ENCODE measurements around the gene XBP1.
"Not testable (repeated sequence)": the region's sequence is repeated elsewhere in the genome, so short reads cannot be mapped to it uniquely, and the experiment has no call there.

The XBP1 gene

DNA sequence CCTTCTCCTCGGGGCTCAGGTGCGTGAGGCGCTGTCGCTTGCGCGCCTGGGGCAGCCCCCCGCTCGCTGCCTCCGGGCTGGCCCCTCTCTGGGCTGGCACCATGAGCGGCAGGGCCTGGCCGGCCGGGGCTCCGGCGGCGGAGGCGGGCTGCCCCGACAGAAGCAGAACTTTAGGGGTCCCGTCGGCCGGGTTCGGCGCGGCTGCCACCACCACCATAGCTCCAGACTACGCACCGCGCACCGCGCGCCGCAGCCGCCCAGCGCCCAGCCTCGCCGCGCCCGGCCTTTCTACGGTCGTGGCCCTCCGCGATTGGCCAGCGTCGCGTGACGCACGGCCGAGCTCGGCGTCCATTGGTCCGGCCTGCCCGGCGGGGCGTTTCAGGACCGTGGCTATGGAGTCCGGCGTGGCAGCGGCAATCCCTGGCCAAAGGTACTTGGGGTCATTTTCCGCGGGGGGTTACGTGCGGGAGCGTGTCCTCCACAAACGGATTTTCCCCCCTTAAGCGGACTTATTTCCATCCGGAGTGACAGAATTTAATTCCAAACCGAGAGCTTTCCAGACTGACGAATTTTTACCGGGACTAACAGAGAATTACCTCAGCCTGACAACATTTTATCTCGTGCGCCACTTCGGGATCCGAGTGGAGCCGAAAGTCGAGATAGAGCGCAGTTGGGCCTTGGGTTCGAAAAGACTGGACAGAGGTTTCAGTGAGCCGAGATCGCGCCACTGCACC is at the start of gene XBP1:
Gene XBP1 (minus strand): TSS at position 262 of the 734 bp plus-strand sequence.
- peak; percentile 70 to 86 for DNase-seq (ENCODE audit: low read depth in 2 of 2)

DNA sequence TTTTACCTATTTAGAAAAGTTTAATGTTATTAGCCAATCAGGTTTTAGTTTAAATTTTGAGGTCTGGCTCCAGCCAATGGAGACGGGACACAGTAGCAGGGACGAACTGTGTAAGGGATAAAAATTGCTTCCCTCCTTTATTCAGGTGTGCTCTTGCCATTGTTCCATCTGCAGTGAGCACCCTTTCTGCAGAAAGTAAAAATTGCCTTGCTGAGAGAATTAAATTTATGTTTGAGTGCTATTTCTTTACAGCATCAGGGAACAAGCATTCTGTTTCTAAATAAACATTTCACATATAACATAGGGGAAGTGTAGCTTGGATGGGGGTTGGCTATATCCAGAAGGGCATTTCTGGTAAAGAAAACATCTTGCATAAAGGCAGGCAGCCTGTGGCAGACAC is 46.6 kb upstream of the XBP1 start:
- no peak for DNase-seq (ENCODE audit: low read depth in 2 of 2)

DNA sequence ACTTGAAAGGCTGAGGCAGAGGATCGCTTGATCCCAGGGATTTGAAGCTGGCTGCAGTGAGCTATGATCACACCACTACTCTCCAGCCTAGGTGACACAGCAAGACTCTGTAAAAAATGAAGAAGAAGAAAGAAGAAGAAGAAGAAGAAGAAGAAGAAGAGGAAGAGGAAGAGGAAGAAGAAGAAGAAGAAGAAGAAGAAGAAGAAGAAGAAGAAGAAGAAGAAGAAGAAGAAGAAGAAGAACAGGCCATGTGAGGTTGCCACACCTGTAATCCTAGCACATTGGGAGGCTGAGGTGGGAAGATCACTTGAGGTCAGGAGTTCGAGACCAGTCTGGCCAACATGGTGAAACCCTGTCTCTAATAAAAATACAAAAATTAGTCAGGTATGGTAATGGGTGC is 43.9 kb upstream of the XBP1 start:
- DNase-seq (ENCODE audit: low read depth in 2 of 2) = not testable (repeated sequence)

DNA sequence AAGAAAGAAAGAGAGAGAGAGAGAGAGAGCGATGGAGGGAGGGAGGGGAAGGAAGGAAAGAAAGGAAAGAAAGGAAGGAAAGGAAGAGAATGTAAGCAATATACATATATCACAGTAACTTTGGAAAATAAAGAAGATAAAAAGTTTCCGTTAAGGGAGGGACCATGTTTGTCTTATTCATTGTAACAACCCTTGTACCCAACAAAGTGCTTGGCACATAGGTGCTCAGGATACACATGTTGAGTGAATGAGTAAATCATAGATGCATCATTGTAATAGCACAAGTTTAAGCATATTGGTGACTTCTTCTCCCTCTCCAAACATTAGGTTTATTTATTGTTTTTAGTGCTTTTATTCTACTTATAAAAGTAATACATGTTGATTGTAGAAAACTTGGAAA is 43.3 kb upstream of the XBP1 start:
- no peak for DNase-seq (ENCODE audit: low read depth in 2 of 2)

DNA sequence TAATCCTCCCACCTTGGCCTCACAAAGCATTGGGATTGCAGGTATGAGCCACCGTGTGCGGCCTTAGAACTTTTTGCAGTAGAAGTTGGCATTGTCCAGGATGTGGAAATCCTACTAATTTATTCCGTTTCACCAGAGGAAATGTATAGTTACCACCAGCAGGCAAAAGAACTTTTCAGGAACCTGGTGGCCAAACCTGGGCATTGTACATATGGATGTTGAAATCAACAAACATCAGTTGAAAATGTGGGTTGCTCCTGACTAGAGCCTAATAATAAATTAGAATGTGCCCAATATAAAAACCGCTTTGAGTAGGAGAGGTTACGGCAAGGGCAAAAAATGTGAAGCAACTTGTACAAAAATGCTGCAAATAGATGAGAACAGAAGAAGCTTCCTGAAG is 40.7 kb upstream of the XBP1 start:
- DNase-seq (ENCODE audit: low read depth in 2 of 2) = no peak

DNA sequence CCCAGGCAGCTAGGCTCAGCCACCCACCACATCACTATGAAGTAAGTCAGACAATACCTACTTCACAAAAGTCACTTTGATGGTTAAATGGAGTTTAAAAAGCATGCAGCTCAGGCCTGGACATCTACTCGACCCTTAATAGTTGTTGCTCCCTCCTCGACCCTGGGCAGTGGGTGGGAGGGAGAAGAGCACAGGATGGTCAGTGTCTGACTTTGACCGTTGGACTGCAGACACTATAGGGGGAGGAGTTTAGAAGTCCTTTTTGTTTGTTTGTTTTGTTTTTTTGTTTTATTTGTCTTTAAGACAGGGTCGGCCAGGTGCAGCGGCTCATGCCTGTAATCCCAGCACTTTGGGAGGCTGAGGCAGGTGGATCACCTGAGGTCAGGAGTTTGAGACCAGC is 38.6 kb upstream of the XBP1 start:
- no peak for DNase-seq (ENCODE audit: low read depth in 2 of 2)

DNA sequence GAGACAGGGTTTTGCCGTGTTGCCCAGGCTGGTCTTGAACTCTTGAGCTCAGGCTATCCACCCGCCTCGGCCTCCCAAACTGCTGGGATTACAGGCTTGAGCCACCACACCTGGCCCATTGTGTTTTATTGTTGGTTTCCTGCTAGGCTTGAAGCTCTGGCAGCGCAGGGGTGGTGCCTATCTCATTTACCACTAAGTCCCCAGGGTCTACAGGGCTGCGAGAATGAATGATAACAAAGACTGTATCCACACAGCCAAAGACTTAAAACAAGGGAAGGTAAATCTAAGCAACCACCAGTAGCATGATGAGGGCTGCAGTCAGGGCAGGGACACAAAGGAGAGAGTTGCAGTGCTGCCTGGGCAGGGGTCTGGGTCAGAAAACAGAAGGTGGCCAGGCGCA is 37.3 kb upstream of the XBP1 start:
- no peak for DNase-seq (ENCODE audit: low read depth in 2 of 2)

DNA sequence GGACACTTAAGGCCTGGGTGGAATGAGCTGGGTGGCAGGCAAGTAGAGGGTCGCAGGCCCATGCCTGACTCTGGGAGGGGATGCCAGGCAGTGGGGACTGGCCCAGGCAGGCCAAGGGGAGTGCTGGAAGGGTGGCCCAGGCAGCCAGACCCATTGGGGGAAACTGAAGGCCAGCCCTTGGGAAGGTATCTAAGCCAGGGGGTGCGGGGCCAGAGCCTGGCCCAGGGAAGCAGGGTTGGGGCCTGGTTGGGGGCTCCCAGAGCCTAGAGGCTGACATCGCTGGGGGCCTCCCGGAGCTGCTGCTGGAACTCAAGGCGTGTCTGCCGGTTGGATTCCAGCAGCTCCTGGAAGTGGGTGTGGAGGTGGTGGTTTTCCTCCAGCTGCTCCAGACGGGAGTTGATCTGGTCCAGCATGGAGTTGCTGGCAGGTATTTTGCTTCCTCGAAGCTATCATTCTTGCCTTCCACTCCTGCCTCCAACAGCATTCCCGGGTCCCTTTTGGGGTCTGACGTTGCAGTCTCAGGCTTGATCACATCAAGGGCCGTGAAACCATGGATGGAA is 35.3 kb upstream of the XBP1 start:
- DNase-seq (ENCODE audit: low read depth in 2 of 2) = no peak

DNA sequence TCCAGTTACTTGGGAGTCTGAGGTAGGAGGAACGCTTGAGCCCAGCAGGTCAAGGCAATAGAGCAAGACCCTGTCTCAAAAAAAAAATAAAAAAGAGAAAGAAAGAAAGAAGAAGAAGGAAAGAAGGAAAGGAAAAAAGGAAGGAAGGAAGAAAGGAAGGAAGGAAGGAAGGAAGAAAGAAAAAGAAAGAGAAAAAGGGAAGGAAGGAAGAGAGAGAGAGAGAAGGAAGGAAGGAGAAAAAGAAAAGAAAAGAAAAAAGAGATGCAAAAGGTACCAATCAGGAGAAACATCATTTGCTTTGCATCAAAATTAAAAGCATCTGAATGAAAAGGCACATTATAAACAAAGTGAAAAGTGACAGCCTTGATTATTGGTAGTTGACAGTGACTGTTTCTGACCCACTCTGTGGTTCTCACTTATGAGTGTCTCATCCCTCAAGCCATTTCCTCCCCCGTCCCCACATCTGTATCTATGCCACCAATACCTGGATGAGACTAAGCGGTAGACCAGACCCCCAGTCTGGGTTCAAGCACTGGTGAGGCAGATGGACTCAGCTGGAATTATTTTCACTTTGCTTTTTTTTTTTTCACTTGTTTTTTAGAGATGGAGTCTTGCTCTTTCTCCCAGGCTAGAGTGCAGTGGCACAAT is 33.0 kb upstream of the XBP1 start:
- DNase-seq (ENCODE audit: low read depth in 2 of 2) = no peak

DNA sequence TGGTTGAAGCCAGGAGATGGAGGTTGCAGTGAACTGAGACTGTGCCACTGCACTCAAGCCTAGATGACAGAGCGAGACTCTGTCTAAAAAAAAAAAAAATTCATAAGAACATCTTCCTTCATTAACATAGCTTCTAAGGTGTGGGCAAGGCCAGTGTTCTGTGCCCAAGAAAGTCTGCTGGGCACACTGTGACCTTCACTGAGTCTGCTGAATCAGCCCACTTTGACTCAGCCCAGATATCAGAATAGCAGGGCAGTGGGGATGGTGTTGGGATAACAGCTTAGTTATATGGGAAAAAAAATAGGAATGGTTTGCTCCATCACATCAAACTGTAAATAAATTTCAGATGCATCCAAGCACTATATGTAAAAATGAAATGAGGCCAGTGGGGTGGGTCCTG is 32.4 kb upstream of the XBP1 start:
- DNase-seq (ENCODE audit: low read depth in 2 of 2) = no peak

DNA sequence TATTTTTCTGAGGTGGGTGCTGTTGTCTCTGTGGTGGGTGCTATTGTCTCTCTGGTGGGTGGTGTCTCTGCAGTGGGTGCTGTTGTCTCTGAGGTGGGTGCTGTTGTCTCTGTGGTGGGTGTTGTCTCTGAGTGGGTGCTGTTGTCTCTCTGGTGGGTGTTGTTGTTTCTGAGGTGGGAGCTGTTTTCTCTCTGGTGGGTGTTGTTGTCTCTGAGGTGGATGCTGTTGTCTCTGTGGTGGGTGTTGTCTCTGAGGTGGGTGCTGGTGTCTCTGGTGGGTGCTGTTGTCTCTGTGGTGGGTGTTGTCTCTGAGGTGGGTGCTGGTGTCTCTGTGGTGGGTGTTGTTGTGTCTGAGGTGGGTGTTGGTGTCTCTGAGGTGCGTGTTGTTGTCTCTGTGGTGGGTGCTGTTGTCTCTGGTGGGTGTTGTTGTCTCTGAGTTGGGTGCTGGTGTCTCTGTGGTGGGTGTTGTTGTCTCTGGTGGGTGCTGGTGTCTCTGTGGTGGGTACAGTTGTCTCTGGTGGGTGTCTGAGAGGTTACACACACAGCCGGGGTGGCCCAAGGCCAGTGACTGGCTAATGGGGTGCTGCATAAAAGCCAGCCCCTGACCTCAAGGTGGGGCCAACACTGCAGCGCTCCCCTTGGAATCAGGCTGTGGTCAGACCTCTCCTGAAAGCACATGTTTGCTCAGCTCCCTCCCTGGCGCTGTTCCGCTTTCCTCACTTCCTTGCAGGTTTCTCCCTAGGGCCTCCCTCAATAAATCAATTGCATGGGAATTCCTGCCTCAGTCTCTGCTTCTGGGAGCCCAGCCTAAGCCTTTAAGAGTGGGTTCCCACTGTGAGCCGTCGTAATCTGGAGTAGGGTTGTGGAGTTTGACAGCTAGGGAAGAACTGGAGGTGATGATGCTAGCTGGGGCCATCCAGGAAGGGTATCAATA is 31.0 kb upstream of the XBP1 start:
- no peak for DNase-seq (ENCODE audit: low read depth in 2 of 2)

DNA sequence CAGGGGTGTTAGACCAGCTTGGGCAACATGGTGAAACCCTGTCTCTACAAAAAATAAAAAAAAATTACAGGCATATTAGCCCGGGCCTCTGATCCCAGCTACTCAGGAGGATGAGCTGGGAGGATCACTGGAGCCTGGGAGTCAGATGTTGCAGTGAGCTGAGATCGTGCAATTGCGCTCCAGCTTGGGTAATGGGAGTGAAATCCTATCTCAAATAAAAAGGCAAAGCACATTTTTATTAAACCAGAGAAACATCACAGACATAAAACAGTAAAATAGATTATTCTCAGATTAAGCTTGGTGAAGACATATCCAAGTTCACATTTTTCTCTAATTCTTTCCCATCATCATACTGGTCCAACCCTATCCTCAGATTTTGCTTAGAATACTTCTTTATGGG is 30.1 kb upstream of the XBP1 start:
- DNase-seq (ENCODE audit: low read depth in 2 of 2) = no peak

DNA sequence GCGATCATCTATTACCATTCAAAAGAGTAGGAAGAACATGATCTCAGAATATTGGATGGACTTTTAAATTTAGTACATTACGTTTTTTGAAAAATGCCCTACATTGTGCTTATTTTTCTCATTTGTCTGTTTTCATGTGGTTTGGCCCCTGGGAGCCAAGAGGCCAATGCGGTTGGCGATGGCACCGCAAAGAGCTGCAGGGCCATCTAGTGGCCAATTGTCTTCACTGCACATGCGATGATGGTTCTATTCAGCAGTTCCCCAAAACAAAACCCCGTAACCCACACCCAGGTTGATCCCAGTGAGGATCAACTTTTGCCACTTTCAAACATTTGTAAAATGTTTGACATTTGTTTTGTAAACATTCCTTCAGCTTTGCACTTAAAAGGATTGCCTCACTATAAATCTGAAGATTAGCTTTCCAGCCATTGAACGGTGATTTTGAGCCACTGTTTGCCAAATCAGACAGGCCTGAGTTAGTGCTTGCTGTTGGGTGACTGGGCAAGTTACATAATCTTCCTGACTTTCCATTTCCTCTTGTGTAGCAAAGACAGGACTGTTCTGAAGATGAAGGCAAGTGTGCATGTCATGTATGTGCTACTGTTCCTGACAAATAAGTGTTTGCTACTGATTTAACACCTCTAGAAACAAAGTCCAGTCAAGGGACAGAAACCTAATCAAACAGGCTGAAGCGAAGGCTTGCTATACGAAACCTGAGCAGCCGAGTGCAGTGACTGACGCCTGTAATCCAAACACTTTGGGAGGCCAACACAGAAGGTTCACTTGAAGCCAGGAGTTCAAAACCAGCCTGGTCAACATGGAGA is 29.2 kb upstream of the XBP1 start:
- DNase-seq (ENCODE audit: low read depth in 2 of 2) = peak; percentile 55 to 60

DNA sequence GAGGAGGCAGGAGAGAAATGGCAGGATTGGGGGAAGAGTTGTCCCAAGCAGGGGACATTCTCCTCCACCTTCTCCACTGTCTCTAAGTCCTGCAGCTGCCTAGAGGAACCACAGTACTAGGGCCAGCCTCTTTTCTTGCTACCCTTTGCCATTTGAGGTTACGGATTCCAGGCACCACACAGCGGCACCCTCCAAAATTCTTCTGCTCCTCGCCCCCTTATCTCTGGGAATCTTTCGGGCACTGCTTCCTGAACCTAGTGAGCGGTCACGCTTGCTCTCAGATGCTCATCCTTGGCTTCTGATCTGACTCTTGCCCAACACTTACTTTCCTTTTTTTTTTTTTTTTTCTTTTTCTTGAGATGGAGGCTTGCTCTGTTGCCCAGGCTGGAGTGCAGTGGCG is 26.6 kb upstream of the XBP1 start:
- DNase-seq (ENCODE audit: low read depth in 2 of 2) = no peak

DNA sequence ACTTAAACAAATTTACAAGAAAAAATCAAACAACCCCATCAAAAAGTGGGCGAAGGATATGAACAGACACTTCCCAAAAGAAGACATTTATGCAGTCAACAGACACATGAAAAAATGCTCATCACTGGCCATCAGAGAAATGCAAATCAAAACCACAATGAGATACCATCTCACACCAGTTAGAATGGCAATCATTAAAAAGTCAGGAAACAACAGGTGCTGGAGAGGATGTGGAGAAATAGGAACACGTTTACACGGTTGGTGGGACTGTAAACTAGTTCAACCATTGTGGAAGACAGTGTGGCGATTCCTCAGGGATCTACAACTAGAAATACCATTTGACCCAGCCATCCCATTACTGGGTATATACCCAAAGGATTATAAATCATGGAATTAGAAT is 26.1 kb upstream of the XBP1 start:
- not testable (repeated sequence) for DNase-seq (ENCODE audit: low read depth in 2 of 2)

DNA sequence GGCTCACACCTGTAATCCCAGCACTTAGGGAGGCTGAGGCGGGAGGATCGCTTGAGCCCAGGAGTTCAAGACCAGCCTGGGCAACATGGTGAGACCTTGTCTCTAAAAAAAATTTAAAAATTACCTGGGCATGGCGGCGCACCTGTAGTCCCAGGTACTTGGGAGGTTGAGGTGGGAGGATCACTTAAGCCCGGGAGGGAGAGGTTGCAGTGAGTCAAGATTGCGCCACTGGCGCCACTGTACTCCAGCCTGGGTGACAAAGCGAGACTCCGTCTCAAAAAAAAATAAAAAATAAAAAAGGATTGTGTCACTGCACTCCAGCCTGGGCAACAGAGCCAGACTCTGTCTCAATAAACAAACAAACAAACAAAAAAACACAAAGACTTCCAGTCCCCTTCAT is 24.1 kb upstream of the XBP1 start:
- DNase-seq (ENCODE audit: low read depth in 2 of 2) = not testable (repeated sequence)

DNA sequence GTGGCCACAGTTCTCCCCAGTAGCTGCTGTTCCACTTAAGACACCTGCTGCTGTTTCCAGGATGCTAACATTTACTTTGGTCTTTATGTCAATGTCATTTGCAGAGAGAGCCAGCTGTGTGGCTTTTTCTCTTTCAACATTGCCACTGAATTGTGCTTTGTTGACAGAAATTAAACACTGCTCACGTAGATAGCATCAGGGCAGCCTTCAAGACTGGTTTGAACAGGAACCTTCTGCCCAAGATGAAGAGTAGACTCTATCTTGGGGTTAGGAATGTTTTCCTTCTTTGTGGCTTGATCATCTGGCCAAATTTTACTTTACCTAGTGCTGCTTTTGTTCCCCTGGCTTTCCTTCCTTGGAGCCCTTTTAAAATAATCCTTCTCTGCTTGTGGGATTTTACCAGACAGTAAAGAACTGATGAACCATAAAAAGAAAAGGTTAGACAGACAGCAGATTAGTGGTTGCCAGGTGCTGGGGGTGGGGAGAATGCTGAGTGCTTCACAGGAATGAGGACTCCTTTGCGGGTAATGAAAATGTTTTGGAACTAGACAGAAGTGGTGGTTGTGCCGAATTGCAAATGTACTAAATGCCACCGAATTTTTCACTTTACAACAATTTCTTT is 22.7 kb upstream of the XBP1 start:
- no peak for DNase-seq (ENCODE audit: low read depth in 2 of 2)

DNA sequence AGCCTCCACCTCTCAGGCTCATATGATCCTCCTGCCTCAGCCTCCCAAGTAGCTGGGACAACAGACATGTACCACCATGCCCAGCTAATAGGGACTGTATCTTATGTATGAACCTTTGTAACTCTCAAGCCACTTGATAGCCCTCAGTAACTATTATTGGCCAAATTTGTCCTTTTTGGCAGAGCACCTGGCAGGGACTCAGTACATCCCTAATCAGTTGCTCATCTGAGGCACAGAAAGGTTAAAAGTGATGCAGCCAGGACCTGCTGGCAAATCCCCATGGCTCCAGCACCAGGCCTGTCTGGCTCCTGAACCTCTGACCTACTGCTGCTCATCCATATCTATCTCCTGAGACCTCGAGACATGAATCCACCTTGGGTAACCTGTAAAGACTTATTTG is 21.1 kb upstream of the XBP1 start:
- no peak for DNase-seq (ENCODE audit: low read depth in 2 of 2)

DNA sequence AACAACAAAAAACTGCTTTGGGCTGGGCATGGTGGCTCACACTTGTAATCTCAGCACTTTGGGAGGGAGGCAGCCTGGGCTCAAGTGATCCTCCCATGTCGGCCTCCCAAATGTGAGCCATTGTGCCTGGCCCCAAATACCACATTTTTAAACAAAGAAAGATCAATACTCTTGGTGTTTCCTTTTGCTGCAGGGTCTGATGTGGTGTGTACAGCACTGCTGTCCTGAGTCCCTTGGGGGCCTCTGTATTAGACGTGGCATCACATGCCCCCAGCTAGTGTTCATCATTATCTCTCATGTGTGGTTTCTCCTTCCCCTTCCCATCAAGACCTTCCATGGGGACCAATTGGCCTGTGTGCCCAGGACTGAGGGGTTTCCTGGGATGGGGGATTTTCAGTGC is 20.5 kb upstream of the XBP1 start:
- DNase-seq (ENCODE audit: low read depth in 2 of 2) = no peak

DNA sequence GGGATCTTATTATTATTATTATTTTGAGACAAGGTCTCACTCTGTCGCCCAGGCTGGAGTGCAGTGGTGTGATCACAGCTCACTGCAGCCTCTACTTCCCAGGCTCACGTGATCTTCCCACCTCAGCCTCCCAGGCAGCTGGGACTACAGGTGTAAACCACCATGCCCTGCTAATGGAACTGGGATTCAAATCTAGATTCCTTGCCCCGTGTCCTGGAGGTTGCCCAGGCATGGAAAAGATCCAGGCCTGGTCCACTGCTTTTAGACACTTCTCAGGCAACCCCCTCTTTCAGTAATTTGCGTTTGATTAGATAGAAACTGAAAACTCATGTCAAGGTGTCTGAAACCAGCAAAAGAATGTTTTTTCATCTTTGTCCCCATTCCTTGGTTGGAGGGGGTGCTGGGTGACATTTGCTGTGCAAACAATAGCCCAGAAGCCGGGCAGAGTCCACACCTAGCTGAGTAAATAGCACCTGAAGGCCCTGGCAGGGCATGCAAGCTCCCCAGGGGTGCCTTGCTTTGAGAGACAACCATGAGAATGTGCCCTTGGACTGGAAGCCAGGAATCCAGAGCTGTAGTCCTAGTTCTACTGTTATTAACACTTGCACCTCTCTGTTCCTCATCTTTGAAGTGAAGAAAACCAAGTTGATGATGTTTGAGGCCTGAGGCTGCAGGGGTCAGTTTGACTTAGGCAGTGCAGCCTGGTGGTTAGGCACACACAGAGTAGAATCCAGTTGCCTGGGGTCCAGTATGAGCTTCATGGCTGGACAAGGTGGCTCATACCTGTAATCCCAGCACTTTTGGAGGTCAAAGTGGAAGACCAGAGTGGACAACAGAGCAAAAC is 19.1 kb upstream of the XBP1 start:
- DNase-seq (ENCODE audit: low read depth in 2 of 2) = no peak
